NCI-H526 treated with DMSO at 0.1 percent for 48 hours (cell line): ENCODE measurements around the gene KLHL26.

ENCODE experiments used
- DNase-seq: peaks from one replicate; lab custom pipeline; 2025; lab: John Stamatoyannopoulos, UW

KLHL26 gene

DNA sequence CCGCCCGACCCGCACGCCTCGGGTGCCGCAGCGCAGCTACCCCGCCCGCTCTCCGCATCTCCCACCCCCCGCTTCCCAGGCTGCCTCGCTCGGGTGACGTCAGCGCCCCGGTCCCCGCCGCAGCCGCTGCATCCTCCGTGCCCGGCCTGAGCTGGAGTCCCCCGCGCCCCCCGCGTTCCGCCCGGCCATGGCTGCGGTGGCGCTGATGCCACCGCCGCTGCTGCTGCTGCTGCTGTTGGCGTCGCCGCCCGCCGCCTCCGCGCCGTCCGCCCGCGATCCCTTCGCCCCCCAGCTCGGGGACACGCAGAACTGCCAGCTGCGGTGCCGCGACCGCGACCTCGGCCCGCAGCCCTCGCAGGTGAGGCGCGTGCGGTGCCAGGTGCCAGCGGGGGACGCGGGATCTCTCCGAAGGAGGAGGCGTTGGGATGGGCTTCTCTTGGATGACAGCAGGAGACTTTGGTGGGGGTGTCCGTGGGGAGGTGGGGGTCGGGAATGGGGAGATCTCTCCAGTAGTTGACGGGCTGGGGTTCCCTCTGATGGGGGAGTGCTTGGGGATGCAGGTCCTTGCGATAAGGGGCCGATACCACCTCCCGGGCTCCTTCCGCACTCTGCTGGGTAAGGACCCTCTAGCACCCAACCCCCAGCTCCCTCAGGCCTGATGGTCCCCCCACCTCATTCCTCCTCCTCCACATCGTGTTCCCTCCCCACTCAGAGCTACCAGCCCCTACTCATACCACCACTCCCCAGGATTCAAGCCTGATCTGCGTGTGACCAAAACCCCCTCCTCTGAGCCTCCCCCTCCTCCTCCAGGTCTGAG, 23.8 kb upstream of the KLHL26 start, which contains the start of gene TMEM59L:
TSS of gene TMEM59L (plus strand) at position 99 of the 817 bp plus-strand sequence. CDS start at position 188, 89 bp downstream.
- DNase-seq: no peak

- no peak for DNase-seq
Observed at GRCh38 chr19:18613589-18614234, 23.1 kb upstream of the KLHL26 start.

GRCh38 chr19:18616023-18616422, 20.8 kb upstream of the KLHL26 start:
- DNase-seq: no peak

GRCh38 chr19:18617562-18617961, 19.3 kb upstream of the KLHL26 start:
- DNase-seq: no peak

- DNase-seq: no peak
Observed at GRCh38 chr19:18618236-18618635, 18.6 kb upstream of the KLHL26 start.

GRCh38 chr19:18620311-18620710, 16.5 kb upstream of the KLHL26 start:
- DNase-seq: no peak

DNA sequence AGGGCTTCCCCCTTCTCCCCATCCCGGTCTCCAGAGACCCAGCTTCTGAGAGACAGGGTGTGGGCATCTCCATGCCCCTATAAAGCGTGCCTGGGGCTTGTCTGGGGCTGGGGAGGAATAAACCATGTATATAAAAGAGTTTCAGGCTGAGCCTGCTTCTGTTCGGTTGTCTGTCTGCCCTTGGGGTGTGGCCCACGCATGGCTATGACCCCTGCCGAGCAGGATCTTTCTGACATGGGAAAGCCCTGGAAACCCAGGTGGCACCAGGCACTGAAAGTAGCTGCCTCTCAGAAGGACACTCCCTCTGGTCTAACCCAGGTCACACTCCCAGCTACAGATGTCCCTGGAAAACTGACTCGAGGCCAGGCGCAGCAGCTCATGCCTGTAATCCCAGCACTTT, 15.9 kb upstream of the KLHL26 start:
- DNase-seq: no peak

GRCh38 chr19:18626906-18627305, 9.9 kb upstream of the KLHL26 start:
- DNase-seq: no peak

DNA sequence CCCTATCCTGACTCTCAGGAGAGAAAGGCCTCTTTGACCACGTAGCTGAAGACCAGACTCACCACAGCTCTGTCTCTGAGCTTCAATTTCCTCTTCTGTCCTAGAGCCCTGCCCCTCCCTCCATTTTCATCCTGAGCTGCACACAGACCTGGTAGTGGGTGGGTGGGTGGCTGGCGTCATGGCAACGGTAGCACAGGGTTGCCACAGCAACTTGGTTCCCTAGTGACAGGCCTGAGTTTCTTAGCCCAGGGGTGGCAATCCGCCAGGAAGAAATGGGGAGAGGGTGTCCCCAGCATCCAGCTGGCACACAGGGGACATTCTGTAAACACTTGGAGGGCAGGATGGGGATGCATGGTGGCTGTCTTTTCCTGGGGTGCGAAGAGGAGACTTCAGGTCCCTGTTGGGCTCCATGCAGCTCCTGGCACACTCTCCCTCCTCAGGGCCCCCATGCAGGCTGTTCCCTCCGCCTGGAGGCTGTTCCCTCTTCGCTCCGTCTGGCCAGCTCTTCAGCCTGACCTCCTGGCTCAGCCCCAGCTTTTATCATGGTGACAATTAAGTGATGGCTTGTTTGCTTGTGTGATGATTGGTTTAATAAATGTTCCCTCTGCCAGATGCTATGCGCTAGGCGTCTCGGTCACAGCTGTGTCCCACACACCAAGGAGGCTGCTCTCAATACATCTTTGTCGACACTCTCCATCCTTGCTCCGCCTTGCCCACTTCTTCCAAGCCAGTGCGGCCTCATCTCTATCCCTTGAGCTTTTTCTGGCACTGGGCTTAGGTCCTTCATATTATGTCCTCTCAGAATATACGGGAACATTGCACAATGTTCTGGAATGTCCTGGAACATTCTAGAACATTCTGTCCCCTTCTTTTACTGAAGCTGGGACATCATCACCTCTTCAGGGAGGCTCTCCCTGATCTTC, 7.4 kb upstream of the KLHL26 start:
- DNase-seq: no peak

DNA sequence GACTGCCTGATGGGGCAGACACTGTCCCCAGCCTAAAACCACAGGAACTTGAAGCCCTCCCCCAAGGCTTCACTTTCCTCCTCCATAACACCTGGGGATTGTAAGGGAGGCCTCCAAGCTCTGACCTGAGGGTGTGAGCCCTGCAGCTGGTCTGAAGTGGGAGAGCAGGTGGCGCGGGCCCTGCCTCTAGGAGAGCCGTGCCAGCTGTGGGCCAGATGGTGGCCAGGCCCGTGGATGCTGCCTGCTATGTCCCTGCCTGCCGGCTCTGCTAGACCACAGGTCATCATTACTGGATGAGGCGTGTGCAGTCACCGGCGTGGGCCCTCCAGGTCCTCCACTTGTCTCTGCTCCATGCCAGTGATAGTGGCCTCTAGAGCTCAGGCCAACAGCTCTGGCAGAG, 3.5 kb upstream of the KLHL26 start:
- DNase-seq: no peak

DNA sequence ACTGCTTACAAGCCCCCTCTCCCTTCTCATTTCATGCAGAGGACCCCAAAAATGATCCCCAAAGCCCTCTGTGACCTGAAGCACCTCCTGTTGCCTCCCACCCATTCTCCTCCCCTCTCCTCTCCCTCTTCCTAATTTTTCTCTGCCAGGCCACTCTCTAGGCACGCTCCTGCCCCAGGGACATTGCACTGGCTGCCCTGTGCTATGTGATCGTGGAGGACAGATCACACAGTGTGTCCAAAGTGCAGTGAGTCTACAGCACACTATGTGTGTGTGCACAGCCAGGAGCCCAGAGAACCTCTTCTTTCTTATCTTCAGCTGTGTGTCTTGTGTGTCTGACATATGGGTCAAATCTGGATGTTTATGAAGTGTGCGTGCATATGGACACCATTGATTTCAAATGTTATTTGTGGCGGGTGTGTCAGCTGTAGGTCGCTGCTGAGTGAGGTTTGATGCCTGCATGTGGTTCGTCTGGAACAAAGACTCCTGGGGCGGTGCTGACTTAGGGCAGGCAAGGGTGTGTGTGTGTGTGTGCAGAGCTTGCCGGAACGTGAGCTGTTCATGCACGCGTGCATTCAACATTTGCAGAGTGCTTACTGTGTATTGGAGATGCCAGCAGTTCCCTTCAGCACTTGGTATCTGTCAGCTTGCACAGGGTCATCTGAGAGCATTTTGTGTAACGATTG, 2.1 kb upstream of the KLHL26 start:
- DNase-seq: no peak

DNA sequence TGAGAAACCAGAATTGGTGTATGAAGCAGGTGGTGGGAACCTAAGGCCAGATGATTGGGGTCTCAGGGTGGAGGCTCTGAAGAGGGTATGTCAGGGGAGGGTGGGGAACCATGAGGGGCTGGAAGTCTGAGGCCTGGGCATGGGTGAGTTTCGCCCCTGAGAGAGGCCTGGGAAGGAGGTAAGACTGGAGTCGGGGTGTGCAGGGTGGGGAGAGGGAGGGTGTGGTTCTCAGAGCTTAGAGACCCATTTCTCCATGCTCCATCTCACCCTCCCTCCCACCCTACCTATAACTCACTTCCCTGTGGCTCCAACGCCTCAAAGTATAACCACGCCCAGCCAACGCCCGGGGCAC, 1.0 kb upstream of the KLHL26 start:
- DNase-seq: no peak

DNA sequence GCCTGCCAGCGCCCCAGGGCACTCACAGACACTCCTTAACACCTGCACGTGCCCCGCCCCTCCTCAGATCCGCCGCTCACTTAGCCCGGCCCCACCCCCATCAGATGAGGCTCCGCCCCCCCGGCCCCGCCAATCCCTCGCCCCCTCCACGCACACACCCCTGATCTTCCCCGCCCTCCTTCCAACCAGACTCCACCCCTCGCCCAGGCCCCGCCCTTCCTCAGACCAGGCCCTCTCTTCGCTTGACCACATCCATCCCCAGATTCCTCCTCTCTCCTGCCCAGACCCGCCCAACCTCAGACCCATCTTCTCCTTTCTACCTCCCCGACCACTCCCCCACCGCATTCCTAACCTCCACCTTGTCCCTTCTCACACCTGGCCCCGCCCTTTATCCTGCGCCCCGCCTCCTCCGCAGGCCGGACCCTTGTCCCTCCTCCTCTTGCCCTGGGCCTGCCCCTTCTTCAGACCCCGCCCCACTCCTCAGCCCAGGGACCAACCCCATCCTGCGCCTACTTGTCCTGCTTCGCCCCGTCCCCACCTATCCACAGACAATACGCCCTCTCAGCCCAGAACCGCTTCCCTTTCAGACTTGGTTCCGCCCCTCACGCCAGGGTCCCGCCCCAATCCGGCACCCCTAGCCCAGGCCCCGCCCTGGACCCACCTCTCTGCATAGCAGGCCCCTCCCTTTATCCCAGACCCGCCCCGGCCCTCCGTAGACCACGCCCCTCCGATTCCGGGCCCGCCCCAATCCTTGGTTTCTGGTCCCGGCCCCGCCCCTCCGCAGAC, 452 bp upstream of the KLHL26 start:
- peak; percentile 79 for DNase-seq

GRCh38 chr19:18637673-18638630, 1.1 kb downstream of the KLHL26 start:
- DNase-seq: no peak

DNA sequence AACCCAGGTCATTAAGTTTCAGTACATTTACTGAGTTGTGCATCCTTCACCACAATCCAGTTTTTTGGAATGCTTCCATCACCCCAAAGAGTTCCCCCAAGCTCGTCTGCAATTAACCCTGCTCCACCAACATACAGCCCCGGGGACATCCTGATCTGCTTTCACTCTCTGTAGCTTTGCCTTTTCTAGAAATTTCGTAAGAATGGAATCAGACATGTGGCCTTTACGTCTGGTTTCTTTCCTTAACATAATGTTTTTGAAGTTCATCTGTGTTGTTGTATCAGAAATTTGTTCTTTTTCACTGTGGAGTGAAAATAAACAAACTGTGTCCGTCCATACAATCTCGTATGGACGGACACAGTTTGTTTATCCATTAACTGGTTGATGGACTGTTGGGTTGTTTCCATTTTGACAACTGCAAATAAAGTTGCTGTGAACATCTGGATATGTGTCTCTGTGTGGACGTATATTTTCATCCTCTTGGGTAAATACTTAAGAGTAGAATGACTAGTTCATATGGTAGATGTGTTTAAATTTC, 2.9 kb downstream of the KLHL26 start:
- no peak for DNase-seq

DNA sequence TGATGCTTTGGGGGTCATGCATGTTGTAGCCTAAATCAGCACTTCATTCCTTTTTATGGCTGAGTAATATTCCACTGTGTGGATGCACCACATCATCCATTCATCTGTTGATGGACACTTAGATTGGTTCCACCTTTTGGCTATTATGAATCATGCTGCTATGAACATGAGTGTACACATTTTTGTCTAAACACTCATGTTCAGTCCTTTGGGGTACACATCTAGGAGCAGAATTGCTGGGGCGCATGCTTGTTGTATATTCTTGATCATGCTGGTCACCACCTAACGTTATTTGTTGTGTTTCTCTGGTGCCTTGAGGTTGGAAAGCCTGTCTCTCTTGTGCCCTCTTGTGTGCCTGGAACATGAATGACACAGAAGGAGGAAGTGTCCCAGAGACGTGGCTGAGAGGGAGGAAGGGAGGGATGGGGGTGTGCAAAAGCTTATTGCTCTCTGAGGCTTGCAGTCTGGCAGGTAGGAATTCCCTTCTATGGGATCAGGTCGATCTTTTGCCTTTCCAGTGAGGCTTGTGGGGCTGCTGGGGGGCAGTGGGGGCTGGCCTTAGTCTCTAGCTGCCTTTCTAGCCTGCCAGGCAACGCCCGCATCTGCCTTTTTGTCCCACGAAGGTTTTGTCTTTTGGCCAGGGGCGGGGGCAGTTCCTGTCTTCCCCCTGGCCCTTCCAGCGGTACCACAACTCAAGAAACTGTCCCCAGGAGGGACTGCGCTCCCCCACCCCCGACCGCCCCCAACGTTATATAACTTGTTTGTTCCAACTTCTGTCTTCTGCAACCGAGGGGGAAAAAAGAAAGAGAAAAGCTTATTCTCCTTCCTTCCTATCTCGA, 7.6 kb downstream of the KLHL26 start:
- no peak for DNase-seq

DNA sequence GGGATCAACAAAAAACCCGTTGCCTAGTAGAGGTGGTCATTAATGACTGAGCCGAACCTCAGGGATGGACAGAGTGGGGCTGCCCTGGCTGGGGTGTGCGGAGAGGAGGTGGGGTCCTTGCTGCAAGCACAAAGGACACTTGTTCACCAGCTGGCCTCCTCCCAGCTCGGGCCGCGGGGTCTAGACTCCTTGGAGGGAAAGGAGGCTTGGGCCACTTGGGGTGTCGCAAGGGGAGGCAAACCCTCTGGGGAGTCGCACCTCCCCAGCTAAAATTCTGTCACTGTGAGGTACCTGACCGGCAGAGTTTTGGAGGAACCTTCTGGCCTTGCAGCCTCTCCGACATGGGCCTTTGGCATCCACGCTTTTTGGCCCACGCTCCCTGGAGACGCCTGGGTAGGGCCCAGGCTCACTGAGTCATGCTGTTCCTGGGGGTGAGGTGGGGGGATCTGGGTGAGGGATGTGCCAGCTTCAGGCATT, 8.2 kb downstream of the KLHL26 start:
- DNase-seq: no peak

- DNase-seq: no peak
Observed at GRCh38 chr19:18646535-18647370, 9.9 kb downstream of the KLHL26 start.
